Neural cell (in vitro differentiated cells): ENCODE data around the gene BRIP1.

Experiments
- EP300 ChIP-seq: fragments of 450-650 bp; conservative IDR thresholded peaks from 2 replicates; pipeline ENCODE4 v1.6.1; 2014; ENCODE audit warnings: antibody characterized with exemption, mild to moderate bottlenecking, moderate library complexity; ENCODE audit not compliant: poor library complexity, severe bottlenecking
- POLR2AphosphoS5 ChIP-seq: IDR thresholded peaks from 2 replicates; pipeline ENCODE4 v1.6.1; 2012
- TAF1 ChIP-seq: IDR thresholded peaks from 2 replicates; pipeline ENCODE4 v1.6.1; 2012; ENCODE audit warnings: low read depth
- TF ChIP-seq, protein P1 (sequence below): fragments of 450-650 bp; IDR thresholded peaks from 2 replicates; pipeline ENCODE4 v1.5.1; 2014; ENCODE audit warnings: antibody characterized with exemption, mild to moderate bottlenecking, moderate library complexity; ENCODE audit not compliant: poor library complexity, severe bottlenecking
- TF ChIP-seq, protein P2 (sequence below): IDR thresholded peaks from 2 replicates; pipeline ENCODE4 v1.6.1; 2012; ENCODE audit warnings: borderline replicate concordance

GRCh38 chr17:61848247-61848646 lies 15.1 kb downstream of the BRIP1 start:
- TF ChIP-seq, protein P1, sequence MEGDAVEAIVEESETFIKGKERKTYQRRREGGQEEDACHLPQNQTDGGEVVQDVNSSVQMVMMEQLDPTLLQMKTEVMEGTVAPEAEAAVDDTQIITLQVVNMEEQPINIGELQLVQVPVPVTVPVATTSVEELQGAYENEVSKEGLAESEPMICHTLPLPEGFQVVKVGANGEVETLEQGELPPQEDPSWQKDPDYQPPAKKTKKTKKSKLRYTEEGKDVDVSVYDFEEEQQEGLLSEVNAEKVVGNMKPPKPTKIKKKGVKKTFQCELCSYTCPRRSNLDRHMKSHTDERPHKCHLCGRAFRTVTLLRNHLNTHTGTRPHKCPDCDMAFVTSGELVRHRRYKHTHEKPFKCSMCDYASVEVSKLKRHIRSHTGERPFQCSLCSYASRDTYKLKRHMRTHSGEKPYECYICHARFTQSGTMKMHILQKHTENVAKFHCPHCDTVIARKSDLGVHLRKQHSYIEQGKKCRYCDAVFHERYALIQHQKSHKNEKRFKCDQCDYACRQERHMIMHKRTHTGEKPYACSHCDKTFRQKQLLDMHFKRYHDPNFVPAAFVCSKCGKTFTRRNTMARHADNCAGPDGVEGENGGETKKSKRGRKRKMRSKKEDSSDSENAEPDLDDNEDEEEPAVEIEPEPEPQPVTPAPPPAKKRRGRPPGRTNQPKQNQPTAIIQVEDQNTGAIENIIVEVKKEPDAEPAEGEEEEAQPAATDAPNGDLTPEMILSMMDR, result no peak
- TF ChIP-seq TAF1 (no peak), EP300 (no peak), POLR2AphosphoS5 (no peak)
- TF ChIP-seq, protein P2, sequence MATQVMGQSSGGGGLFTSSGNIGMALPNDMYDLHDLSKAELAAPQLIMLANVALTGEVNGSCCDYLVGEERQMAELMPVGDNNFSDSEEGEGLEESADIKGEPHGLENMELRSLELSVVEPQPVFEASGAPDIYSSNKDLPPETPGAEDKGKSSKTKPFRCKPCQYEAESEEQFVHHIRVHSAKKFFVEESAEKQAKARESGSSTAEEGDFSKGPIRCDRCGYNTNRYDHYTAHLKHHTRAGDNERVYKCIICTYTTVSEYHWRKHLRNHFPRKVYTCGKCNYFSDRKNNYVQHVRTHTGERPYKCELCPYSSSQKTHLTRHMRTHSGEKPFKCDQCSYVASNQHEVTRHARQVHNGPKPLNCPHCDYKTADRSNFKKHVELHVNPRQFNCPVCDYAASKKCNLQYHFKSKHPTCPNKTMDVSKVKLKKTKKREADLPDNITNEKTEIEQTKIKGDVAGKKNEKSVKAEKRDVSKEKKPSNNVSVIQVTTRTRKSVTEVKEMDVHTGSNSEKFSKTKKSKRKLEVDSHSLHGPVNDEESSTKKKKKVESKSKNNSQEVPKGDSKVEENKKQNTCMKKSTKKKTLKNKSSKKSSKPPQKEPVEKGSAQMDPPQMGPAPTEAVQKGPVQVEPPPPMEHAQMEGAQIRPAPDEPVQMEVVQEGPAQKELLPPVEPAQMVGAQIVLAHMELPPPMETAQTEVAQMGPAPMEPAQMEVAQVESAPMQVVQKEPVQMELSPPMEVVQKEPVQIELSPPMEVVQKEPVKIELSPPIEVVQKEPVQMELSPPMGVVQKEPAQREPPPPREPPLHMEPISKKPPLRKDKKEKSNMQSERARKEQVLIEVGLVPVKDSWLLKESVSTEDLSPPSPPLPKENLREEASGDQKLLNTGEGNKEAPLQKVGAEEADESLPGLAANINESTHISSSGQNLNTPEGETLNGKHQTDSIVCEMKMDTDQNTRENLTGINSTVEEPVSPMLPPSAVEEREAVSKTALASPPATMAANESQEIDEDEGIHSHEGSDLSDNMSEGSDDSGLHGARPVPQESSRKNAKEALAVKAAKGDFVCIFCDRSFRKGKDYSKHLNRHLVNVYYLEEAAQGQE, result no peak
